Endothelial cell of umbilical vein (primary cell): ENCODE measurements around the gene ATP1A4. TPM values are rescaled to one million over a fixed set of nuclear protein-coding genes. Genes with fewer than 3 reads are reported as not detected.

Experiments
- BruUV-seq: library from RNA; stranded (reverse); fragments of 400-500 nt; replicated peaks from 2 replicates; lab custom pipeline; 2021; lab: Mats Ljungman, UMichigan
- CTCF ChIA-PET: fragments of 300-600, 350-600 bp; sonication (Branson Sonifier 250); formaldehyde crosslinking; loops from one replicate; lab custom pipeline; 2021; ENCODE audit warnings: antibody characterized with exemption, inconsistent platforms; lab: Charles Lee
- POLR2A ChIA-PET: fragments of 300-600, 350-600 bp; sonication (Branson Sonifier 250); formaldehyde crosslinking; loops from one replicate; lab custom pipeline; 2021; ENCODE audit warnings: antibody characterized with exemption, inconsistent platforms; lab: Charles Lee
- DNase-seq: peaks from one replicate; pipeline ENCODE4 v3.0.0-alpha.2; 2011; ENCODE audit warnings: low read depth, low spot score
- FAIRE-seq: peaks from 2 replicates; lab custom pipeline; 2011; peaks lifted over from hg19 to GRCh38; lab: Jason Lieb, UNC
- H2AFZ ChIP-seq: 2 replicates; pipeline ENCODE4 v1.6.0; 2012; ENCODE audit warnings: low read depth, low read length, control low read depth, inconsistent platforms
- H3K27ac ChIP-seq: 2 replicates; pipeline ENCODE4 v1.5.1; 2011; ENCODE audit warnings: low read depth, mild to moderate bottlenecking, control low read depth, low read length, moderate library complexity; ENCODE audit not compliant: insufficient read depth
- H3K27me3 ChIP-seq, 2 experiments: 2 replicates each; pipeline versions ENCODE4 v1.6.0 to v1.6.1; 2011; ENCODE audit warnings: low read length in 2 of 2, mixed read lengths in 1 of 2; ENCODE audit not compliant: control insufficient read depth in 2 of 2, insufficient read depth in 2 of 2
- H3K36me3 ChIP-seq, 2 experiments: 2 replicates in 1 of 2; 3 replicates in 1 of 2; pipeline ENCODE4 v1.5.1; 2011; ENCODE audit warnings: low read length in 2 of 2, mild to moderate bottlenecking in 1 of 2, moderate library complexity in 1 of 2; ENCODE audit not compliant: control insufficient read depth in 2 of 2, insufficient read depth in 2 of 2; ENCODE audit errors: extremely low read depth in 1 of 2
- H3K4me1 ChIP-seq: 3 replicates; pipeline ENCODE4 v1.5.1; 2011; ENCODE audit warnings: mild to moderate bottlenecking, low read length; ENCODE audit not compliant: control insufficient read depth, insufficient read depth; ENCODE audit errors: extremely low read depth
- H3K4me2 ChIP-seq: 2 replicates; pipeline ENCODE4 v1.6.1; 2011; ENCODE audit warnings: low read length, control low read depth, mixed read lengths; ENCODE audit not compliant: insufficient read depth
- H3K4me3 ChIP-seq, 3 experiments: fragments of 200-600 bp in 1 of 3; sonication (generic), shearing (Covaris generic) in 1 of 3; replicated peaks in 1 of 3; 2 replicates each; pipeline ENCODE4 v1.5.1; 2011 to 2016; ENCODE audit warnings: control low read depth in 3 of 3, low read length in 3 of 3, mild to moderate bottlenecking in 2 of 3, inconsistent platforms in 1 of 3, low read depth in 1 of 3, moderate library complexity in 1 of 3; ENCODE audit not compliant: insufficient read depth in 1 of 3
- H3K79me2 ChIP-seq: 2 replicates; pipeline ENCODE4 v1.6.0; 2012; ENCODE audit warnings: low read length, inconsistent platforms; ENCODE audit not compliant: control insufficient read depth, insufficient read depth
- H3K9ac ChIP-seq: replicated peaks from 2 replicates; pipeline ENCODE3; 2011; ENCODE audit warnings: low read length, control low read depth; ENCODE audit not compliant: insufficient read depth; ENCODE audit errors: extremely low read depth
- H3K9me1 ChIP-seq: replicated peaks from 3 replicates; pipeline ENCODE4 v1.6.0; 2011; ENCODE audit warnings: mild to moderate bottlenecking, low read length; ENCODE audit not compliant: control insufficient read depth, insufficient read depth; ENCODE audit errors: extremely low read depth
- H3K9me3 ChIP-seq: replicated peaks from 2 replicates; pipeline ENCODE4 v1.5.1; 2012; ENCODE audit warnings: low read length, inconsistent platforms; ENCODE audit not compliant: control insufficient read depth, insufficient read depth
- H4K20me1 ChIP-seq: replicated peaks from 2 replicates; pipeline ENCODE3; 2011; ENCODE audit warnings: mild to moderate bottlenecking, low read length; ENCODE audit not compliant: control insufficient read depth, insufficient read depth; ENCODE audit errors: extremely low read depth
- CTCF ChIP-seq, 2 donors: IDR thresholded peaks; 1 replicate in 1 of 2; 2 replicates in 1 of 2; pipeline ENCODE4 v1.5.1; 2011; ENCODE audit warnings: low read length in 2 of 2, mild to moderate bottlenecking in 2 of 2, moderate library complexity in 2 of 2, control low read depth in 1 of 2, inconsistent platforms in 1 of 2, low read depth in 1 of 2; ENCODE audit not compliant: insufficient read depth in 1 of 2; ENCODE audit errors: extremely low read depth in 1 of 2
- EZH2 ChIP-seq: IDR thresholded peaks from 2 replicates; pipeline ENCODE4 v1.6.1; 2012; ENCODE audit warnings: borderline replicate concordance, low read depth, mild to moderate bottlenecking, moderate library complexity, low read length, inconsistent platforms; ENCODE audit not compliant: severe bottlenecking
- FOS ChIP-seq: IDR thresholded peaks from 2 replicates; pipeline ENCODE4 v1.6.1; 2011; ENCODE audit warnings: mild to moderate bottlenecking, low read length, moderate library complexity, borderline replicate concordance; ENCODE audit not compliant: insufficient read depth
- GATA2 ChIP-seq: IDR thresholded peaks from 2 replicates; pipeline ENCODE4 v1.7.0; 2011; ENCODE audit warnings: low read depth, mild to moderate bottlenecking, moderate library complexity, mixed read lengths, low read length; ENCODE audit not compliant: insufficient read length, insufficient read depth
- JUN ChIP-seq: IDR thresholded peaks from 2 replicates; pipeline ENCODE4 v1.6.1; 2011; ENCODE audit warnings: borderline replicate concordance, low read depth; ENCODE audit not compliant: insufficient read length, insufficient read depth
- MYC ChIP-seq: IDR thresholded peaks from one replicate; pipeline ENCODE4 v1.6.1; 2011; ENCODE audit warnings: mild to moderate bottlenecking, low read depth, low read length
- POLR2A ChIP-seq: IDR thresholded peaks from 2 replicates; pipeline ENCODE4 v1.6.1; 2012; ENCODE audit warnings: low read depth, mild to moderate bottlenecking, control low read depth, low read length
- POLR2AphosphoS5 ChIP-seq: IDR thresholded peaks from 2 replicates; pipeline ENCODE4 v1.6.1; 2012; ENCODE audit warnings: low read depth, mild to moderate bottlenecking, control low read depth, low read length, moderate library complexity; ENCODE audit not compliant: insufficient read depth
- dilution Hi-C: fragments of 300-500 bp; cut with MboI; formaldehyde crosslinking; loops from one replicate; pipeline ENCODE4 v1.15.0; 2019; ENCODE audit warnings: low sequenced_read_pairs; ENCODE audit not compliant: extremely low pct_ligation_motif_present
- intact Hi-C: fragments of 100-400 bp; cut with micrococcal nuclease; formaldehyde crosslinking; loops from one replicate; pipeline ENCODE4 v1.10.0; 2022
- polyA plus RNA-seq, 4 experiments: library from polyadenylated mRNA; depleted of rRNA in 3 of 4; stranded (reverse) in 3 of 4; unstranded in 1 of 4; fragments of >200 nt; gene quantifications; 2 replicates each; pipeline versions ENCODE4 v1.2.1 to v1.2.3, GENCODE V29; 2011 to 2012; ENCODE audit warnings: missing spikeins in 1 of 4
- total RNA-seq: library from RNA; stranded (reverse); gene quantifications from 2 replicates; pipeline ENCODE4 v1.2.3, GENCODE V29; 2021
- TF ChIP-seq, protein P1 (sequence below): IDR thresholded peaks from 2 replicates; pipeline ENCODE4 v1.6.1; 2011; ENCODE audit not compliant: insufficient read depth, insufficient read length

Gene ATP1A4
- total and polyA plus RNA-seq, 2 donors (not counting 3 experiments of a cell fraction or from before 2014, with no cell fraction given), result not detected

- no peaks in the 10 kb centered on the region for H3K9me1 ChIP-seq
- ChIA-PET CTCF (interaction anchor here (0.9 to 1.2 kb wide), 3 partner anchors 14 to 65 kb away, joined by 3 to 4 read pairs (median 3); no protein-coding TSS in a partner anchor), POLR2A (no interaction called here)
- H4K20me1 ChIP-seq, result no peaks in the 10 kb centered on the region
- H3K9me3 ChIP-seq, result no peaks in the 10 kb centered on the region
- dilution Hi-C loops, result no loop called here
- H3K4me3 ChIP-seq, result no peak overlapping the region
- no peak overlapping the region for H2AFZ ChIP-seq
- H3K79me2 ChIP-seq, result no peaks in the 10 kb centered on the region
- intact Hi-C loops, result no loop called here
- no peaks in the 10 kb centered on the region for H3K27me3 ChIP-seq
- TF ChIP-seq EZH2 (no peak), POLR2A (no peak), GATA2 (no peak), MYC (no peak), FOS (no peak), JUN (no peak), CTCF (IDR thresholded peaks at IDR 0.05; ENCODE audit: extremely low read depth in 1 of 2, insufficient read depth in 1 of 2, low read depth in 1 of 2, low read length in 2 of 2) (no peak), POLR2AphosphoS5 (no peak)
- TF ChIP-seq, protein P1, sequence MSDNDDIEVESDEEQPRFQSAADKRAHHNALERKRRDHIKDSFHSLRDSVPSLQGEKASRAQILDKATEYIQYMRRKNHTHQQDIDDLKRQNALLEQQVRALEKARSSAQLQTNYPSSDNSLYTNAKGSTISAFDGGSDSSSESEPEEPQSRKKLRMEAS, result no peak
- no peaks in the 10 kb centered on the region for H3K36me3 ChIP-seq
- H3K4me2 ChIP-seq, result no peak overlapping the region
- no peak overlapping the region for H3K27ac ChIP-seq
- H3K4me1 ChIP-seq, result no peaks in the 10 kb centered on the region
- no peak for DNase-seq
- no peak for FAIRE-seq
- no peak overlapping the region for H3K9ac ChIP-seq
- BruUV-seq, result no TSS peak
These were observed 23.4 kb upstream of the ATP1A4 start for GRCh38 chr1:160127865-160128523.
